ENCODE measurements around the gene APLP1.

- no peak for TF ChIP-seq CTCF (IDR thresholded peaks at IDR 0.05; ENCODE audit: low read depth, low read length, missing input control)
- TF ChIP-seq GABPA (IDR thresholded peaks at IDR 0.05 in 1 of 2, conservative IDR thresholded peaks at IDR 0.05 in 1 of 2) = no peak
- TF ChIP-seq SP1 (IDR thresholded peaks at IDR 0.05) = no peak
Observed at GRCh38 chr19:35859414-35859813, 9.0 kb upstream of the APLP1 start.

All from liver (tissue), 3 donors.